ENCODE results near the gene MGAT3. TPM values are rescaled to one million over a fixed set of nuclear protein-coding genes. Genes with fewer than 3 reads are reported as not detected.

The MGAT3 gene
- total and polyA plus RNA-seq, 2 of the 13 experiments (the other 11 are each of a cell fraction or from before 2014, with no cell fraction given) = 0.11 to 0.15 TPM

DNA sequence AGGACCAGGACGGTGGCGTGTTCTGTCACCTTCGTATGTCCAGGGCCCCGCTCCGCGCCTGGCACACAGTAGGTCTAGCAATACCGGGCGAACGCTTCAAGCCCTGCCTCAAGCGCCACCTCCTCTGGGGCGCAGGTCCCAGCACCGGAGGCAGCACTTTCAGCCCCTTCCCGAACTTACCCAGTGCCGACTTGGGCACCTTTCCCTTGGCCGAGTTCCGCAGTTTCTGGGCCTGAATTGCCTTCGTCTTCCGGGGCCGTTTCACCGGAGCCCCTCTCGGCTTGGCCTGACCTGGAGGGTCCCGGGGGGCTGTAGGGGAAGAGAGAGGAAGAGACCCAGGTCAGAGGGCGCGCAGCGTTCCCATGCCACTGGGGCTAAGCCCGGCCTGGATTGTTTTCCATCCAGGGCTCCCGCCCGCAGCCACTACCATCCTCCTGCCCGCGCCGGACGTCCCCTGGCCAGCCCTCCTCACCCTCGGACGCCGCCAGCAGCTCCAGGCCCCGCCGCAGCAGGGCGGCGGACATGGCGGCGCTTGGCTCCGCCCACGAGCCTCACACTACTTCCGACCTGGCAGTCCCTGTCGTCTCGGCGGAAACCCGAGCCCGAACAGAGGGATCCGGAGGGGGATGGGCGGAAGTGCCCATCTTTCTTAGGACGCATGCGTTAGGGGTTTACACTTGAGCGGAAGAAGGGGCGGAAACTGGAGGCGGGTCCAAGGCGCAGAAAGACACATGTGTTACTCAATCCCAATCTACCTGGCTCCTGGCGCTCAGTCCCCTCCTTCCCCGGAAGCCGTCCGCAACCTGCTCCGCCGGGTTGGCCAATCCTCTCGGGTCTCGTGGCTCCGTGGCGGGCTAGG lies 75.6 kb downstream of the MGAT3 start, which contains the start of gene RPS19BP1 (continued):
- TF ChIP-seq, protein P1, sequence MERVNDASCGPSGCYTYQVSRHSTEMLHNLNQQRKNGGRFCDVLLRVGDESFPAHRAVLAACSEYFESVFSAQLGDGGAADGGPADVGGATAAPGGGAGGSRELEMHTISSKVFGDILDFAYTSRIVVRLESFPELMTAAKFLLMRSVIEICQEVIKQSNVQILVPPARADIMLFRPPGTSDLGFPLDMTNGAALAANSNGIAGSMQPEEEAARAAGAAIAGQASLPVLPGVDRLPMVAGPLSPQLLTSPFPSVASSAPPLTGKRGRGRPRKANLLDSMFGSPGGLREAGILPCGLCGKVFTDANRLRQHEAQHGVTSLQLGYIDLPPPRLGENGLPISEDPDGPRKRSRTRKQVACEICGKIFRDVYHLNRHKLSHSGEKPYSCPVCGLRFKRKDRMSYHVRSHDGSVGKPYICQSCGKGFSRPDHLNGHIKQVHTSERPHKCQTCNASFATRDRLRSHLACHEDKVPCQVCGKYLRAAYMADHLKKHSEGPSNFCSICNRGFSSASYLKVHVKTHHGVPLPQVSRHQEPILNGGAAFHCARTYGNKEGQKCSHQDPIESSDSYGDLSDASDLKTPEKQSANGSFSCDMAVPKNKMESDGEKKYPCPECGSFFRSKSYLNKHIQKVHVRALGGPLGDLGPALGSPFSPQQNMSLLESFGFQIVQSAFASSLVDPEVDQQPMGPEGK (CRISPR knock-in tag; IDR thresholded peaks at IDR 0.05) = no peak
- TF ChIP-seq, protein P2, sequence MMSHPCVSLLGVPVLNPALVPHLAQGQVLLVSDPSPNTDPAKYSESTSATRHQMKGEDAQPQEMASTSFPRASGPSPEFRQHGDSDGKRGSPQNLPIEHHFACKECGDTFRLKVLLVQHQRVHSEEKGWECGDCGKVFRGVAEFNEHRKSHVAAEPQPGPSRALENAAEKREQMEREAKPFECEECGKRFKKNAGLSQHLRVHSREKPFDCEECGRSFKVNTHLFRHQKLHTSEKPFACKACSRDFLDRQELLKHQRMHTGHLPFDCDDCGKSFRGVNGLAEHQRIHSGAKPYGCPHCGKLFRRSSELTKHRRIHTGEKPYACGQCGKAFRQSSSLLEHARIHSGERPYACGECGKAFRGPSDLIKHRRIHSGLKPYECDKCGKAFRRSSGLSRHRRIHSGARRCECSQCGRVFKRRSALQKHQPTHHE (CRISPR knock-in tag; IDR thresholded peaks at IDR 0.05; ENCODE audit: borderline replicate concordance) = no peak; the same call in 1 of the 2 replicates
- TF ChIP-seq CBX2 (IDR thresholded peaks at IDR 0.05; ENCODE audit: low read depth, low read length) = no peak
- no peak for TF ChIP-seq CBX2 (CRISPR knock-in tag; IDR thresholded peaks at IDR 0.05; ENCODE audit: low read depth)
- TF ChIP-seq ZNF264 (CRISPR knock-in tag; IDR thresholded peaks at IDR 0.05) = 0 out of 2 replicates have a peak, but pooled peaks have one; percentile 56
- peak; percentile 39; the same call in 1 of the 2 replicates for TF ChIP-seq ZFP90 (CRISPR knock-in tag; IDR thresholded peaks at IDR 0.05; ENCODE audit: borderline replicate concordance)
- TF ChIP-seq TFDP2 (CRISPR knock-in tag; IDR thresholded peaks at IDR 0.05) = peak; percentile 83
- TF ChIP-seq SOX13 (IDR thresholded peaks at IDR 0.05) = no peak
- peak in 1 of 2 experiments; percentile 29; a peak in 1 of 4 replicates for TF ChIP-seq SOX13 (CRISPR knock-in tag; conservative IDR thresholded peaks at IDR 0.05 in 1 of 2, IDR thresholded peaks at IDR 0.05 in 1 of 2)
- TF ChIP-seq KLF9 (CRISPR knock-in tag; IDR thresholded peaks at IDR 0.05; ENCODE audit: low read depth) = no peak
- no peak for TF ChIP-seq IKZF1 (IDR thresholded peaks at IDR 0.05)
- TF ChIP-seq, protein P3, sequence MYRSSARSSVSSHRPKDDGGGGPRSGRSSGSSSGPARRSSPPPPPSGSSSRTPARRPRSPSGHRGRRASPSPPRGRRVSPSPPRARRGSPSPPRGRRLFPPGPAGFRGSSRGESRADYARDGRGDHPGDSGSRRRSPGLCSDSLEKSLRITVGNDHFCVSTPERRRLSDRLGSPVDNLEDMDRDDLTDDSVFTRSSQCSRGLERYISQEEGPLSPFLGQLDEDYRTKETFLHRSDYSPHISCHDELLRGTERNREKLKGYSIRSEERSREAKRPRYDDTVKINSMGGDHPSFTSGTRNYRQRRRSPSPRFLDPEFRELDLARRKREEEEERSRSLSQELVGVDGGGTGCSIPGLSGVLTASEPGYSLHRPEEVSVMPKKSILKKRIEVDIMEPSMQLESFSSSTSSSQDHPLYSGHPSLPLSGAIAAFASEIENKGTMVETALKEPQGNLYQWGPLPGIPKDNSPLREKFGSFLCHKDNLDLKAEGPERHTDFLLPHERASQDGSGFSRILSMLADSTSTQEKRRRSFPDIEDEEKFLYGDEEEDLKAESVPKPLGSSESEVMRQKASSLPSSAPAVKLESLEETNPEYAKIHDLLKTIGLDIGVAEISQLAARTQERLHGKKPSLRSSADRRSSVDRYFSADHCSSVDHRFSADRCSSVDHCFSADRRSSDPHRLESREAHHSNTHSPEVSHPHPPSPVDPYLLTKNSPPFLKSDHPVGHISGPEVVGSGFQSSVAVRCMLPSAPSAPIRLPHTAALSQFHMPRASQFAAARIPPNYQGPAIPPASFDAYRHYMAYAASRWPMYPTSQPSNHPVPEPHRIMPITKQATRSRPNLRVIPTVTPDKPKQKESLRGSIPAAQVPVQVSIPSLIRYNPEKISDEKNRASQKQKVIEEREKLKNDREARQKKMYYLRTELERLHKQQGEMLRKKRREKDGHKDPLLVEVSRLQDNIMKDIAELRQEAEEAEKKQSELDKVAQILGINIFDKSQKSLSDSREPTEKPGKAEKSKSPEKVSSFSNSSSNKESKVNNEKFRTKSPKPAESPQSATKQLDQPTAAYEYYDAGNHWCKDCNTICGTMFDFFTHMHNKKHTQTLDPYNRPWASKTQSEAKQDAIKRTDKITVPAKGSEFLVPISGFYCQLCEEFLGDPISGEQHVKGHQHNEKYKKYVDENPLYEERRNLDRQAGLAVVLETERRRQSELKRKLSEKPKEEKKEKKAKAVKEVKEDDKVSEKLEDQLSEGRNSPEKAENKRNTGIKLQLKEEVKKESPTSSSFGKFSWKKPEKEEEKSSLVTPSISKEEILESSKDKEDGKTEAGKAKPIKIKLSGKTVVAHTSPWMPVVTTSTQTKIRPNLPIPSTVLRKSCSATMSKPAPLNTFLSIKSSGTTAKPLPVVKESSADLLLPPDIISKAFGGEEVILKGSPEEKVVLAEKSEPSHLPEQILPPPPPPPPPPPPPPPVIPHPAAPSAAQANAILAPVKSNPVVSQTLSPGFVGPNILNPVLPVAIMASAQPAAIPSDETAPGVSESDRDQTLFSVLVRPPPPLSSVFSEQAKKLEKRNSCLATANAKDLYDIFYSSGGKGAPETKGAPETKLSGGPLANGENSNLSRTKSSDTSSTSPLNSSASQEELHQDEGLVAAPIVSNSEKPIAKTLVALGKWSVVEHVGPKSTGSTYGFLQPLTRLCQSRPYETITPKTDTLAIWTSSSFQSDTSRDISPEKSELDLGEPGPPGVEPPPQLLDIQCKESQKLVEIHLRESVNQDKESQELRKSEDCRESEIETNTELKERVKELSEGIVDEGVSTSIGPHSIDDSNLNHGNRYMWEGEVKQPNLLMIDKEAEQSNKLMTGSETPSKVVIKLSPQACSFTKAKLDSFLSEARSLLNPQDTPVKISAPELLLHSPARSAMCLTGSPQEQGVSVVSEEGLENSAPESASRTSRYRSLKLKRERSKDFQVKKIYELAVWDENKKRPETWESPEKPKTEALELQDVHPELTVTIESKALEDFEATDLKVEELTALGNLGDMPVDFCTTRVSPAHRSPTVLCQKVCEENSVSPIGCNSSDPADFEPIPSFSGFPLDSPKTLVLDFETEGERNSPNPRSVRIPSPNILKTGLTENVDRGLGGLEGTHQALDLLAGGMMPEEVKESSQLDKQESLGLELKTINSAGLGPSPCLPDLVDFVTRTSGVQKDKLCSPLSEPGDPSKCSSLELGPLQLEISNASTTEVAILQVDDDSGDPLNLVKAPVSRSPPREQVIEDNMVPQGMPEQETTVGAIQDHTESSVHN (CRISPR knock-in tag; IDR thresholded peaks at IDR 0.05) = 0 out of 2 replicates have a peak, but pooled peaks have one; percentile 50
- peak; percentile 67; the same call in 1 of the 2 replicates for TF ChIP-seq ZNF788 (CRISPR knock-in tag; IDR thresholded peaks at IDR 0.05; ENCODE audit: borderline replicate concordance)
- TF ChIP-seq HNRNPLL (IDR thresholded peaks at IDR 0.05; ENCODE audit: low read depth, low read length, poor library complexity, severe bottlenecking) = peak; percentile 76
- TF ChIP-seq HOXA5 (CRISPR knock-in tag; IDR thresholded peaks at IDR 0.05) = peak; percentile 77
